ENCODE measurements around the gene HDGFL2. TPM values are rescaled to one million over a fixed set of nuclear protein-coding genes. Genes with fewer than 3 reads are reported as not detected.

HDGFL2 gene
- 10 to 100 TPM; 25.9 to 64.6 (median 34.6) TPM for total RNA-seq
- 10 to 100 TPM; 14.0 to 31.5 TPM for polyA plus RNA-seq
- 37.0 reads per million, percentile 64 among the genes with 10 or more reads in this experiment for total RNA-seq

DNA sequence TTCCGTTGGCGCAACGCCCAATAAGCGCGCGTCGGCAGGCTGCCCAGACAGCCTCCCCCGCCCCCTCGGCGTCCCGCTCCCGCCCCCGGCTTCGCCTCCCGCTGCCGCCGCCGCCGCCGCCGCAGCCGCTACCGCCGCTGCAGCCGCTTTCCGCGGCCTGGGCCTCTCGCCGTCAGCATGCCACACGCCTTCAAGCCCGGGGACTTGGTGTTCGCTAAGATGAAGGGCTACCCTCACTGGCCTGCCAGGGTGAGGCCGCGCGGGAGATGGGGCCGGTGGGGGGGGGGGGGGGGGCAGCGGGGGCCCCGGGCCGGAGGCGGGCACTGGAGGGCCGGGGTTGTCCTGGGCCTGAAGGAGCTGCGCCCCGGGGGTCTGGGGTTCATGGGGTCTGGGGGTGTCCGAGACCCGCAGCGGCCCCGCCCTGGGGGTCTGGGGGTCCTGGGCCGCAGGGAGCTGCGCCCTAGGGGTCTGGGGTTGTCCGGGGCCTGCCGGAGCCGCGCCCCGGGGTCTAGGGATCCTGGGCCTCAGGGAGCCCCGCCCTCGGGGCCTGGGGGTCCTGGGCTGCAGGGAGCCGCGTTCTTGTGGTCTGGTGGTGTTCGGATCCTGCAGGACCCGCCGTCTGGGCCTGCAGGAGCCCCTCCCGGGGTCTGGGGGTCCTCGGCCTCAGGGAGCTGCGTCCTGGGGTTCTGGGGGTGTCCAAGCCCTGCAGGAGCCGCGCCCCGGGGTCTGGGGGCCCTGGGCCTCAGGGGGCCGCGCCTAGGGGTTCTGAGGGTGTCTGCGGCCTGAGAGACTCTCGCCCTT lies at the start of gene HDGFL2:
HDGFL2 (plus strand) TSS at position 124 of the 801 bp plus-strand sequence; CDS start at position 178, 54 bp downstream.
- ATAC-seq (no peak), DNase-seq (peak in 3 of 9 donors; percentile 31 to 93 (median 87))
- peaks cover 7 to 12% of the 10 kb centered on the region in 2 donors for H3K4me1 ChIP-seq (ENCODE audit: control insufficient read depth in 2 of 2, insufficient read depth in 2 of 2, low read length in 2 of 2)
- H3K27me3 Mint-ChIP-seq, result no peaks in the 10 kb centered on the region
- peak within 1 kb of the TSS; percentile 77 for H3K27ac ChIP-seq (ENCODE audit: low read depth, low read length)
- peak within 1 kb of the TSS in 6 of 9 donors; percentile 41 to 83 (median 62) for H3K27ac Mint-ChIP-seq
- ChIA-PET POLR2A (interaction anchor here (1.0 to 4.6 kb wide), 7 partner anchors 9 to 709 kb away, joined by 3 to 41 read pairs (median 5); partner anchors contain the start of genes DPP9, MPND, UBXN6 and YJU2), CTCF (interaction anchor here (1.0 kb wide), 1 partner anchor 120 kb away, joined by 4 read pairs; no protein-coding TSS in a partner anchor)
- no peaks in the 10 kb centered on the region for H3K9me3 Mint-ChIP-seq
- peaks cover 11 to 28% (median 24%) of the 10 kb centered on the region in 7 donors for H3K4me1 Mint-ChIP-seq
- H3K36me3 ChIP-seq (ENCODE audit: control insufficient read depth in 2 of 3, insufficient read depth in 3 of 3, low read length in 3 of 3), result peaks cover 0 to 15% (median 0%) of the 10 kb centered on the region in 3 experiments
- H3K27me3 ChIP-seq (ENCODE audit: control insufficient read depth in 2 of 2, insufficient read depth in 2 of 2, low read length in 2 of 2), result no peaks in the 10 kb centered on the region
- H3K4me3 Mint-ChIP-seq, result peak within 1 kb of the TSS in 9 of 10 donors; percentile 66 to 87 (median 79)
- H3K9me3 ChIP-seq (ENCODE audit: control insufficient read depth in 2 of 3, low read length in 3 of 3), result no peaks in the 10 kb centered on the region
- peaks cover 1 to 9% (median 6%) of the 10 kb centered on the region in 5 donors for H3K36me3 Mint-ChIP-seq
- peak within 1 kb of the TSS; percentile 71 for H3K4me3 ChIP-seq (ENCODE audit: low read length)
- intact Hi-C loops (cut with micrococcal nuclease), result loop anchor here (1.0 to 10.0 kb wide), 10 partner anchors 145 to 1900 kb away; partner anchors contain the start of genes ALKBH7 (in 2 of the 2), EEF2 (in 2 of the 2), TNFAIP8L1 (in 2 of the 2) and DPP9 (in 1 of the 2)

DNA sequence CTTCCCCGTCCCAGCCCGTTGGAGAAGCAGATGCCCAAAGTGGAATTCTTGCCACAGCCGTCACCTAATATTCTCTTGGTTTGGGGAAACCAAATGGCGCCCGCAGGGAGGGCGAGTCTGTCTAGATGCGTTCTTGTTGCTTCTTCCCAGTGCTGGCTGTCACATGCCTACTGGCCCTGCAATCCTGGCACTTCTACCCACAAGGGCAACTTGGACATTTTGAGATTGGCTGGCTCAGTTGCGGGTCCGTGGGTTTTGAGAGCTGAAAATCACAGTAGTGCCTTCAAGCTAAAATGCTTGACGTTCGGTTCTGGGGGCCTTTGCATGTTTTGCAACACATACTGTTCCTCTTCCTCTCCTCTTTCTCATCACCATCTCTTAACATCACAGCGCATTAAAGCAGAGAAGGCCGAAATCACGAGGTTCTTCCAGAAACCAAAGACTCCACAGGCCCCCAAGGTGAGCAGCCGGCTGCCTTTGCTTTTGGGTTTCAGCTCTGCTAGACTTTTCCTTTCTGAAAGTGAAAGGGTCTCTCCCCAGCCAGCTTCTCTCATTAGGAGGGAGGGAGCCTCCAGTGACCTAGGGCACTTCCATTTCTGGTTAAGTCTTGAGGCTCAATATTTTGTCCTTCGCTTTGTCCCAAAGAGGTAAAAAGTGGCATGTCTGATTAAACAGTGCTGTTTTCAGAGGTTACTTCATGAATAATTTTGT lies 48.5 kb upstream of the HDGFL2 start:
- no peaks in the 10 kb centered on the region for H3K27me3 ChIP-seq (ENCODE audit: control insufficient read depth in 2 of 2, insufficient read depth in 2 of 2, low read length in 2 of 2)
- Mint-ChIP-seq H3K4me3 (no peak overlapping the region), H3K4me1 (peaks cover 0 to 9% (median 0%) of the 10 kb centered on the region in 7 donors), H3K9me3 (no peaks in the 10 kb centered on the region), H3K27ac (no peak overlapping the region), H3K36me3 (peaks cover 0 to 29% (median 5%) of the 10 kb centered on the region in 5 donors), H3K27me3 (no peaks in the 10 kb centered on the region)
- DNase-seq (no peak), ATAC-seq (no peak)
- no peaks in the 10 kb centered on the region for H3K4me1 ChIP-seq (ENCODE audit: control insufficient read depth in 2 of 2, insufficient read depth in 2 of 2, low read length in 2 of 2)
- POLR2A ChIA-PET, result no interaction called here
- no peaks in the 10 kb centered on the region for H3K9me3 ChIP-seq (ENCODE audit: control insufficient read depth in 2 of 3, low read length in 3 of 3)
- no peak overlapping the region for H3K27ac ChIP-seq (ENCODE audit: low read depth, low read length)
- no peak overlapping the region for H3K4me3 ChIP-seq (ENCODE audit: low read length)
- intact Hi-C loops (cut with micrococcal nuclease), result no loop called here
- peaks cover 0 to 10% (median 0%) of the 10 kb centered on the region in 3 experiments for H3K36me3 ChIP-seq (ENCODE audit: control insufficient read depth in 2 of 3, insufficient read depth in 3 of 3, low read length in 3 of 3)
- CTCF ChIA-PET, result no interaction called here

DNA sequence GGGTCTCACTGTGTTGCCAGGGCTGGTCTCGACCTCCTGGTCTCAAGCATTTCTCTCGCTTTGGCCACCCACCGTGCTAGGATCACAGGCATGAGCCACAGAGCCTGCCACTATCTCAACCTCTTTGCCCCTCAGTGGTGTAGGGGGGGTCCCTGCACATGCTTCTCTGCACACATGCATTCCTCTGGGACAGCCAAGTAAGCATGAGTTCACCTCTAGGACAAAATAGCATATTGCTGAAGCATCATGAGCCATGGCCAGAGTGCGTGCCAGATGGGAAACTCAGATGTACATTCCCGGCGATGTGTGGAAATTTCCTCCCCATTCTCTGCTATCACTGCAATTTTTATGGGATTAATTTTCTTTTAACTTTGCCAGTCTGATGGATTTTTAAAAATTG lies 46.6 kb upstream of the HDGFL2 start:
- no peak overlapping the region for H3K4me3 Mint-ChIP-seq
- CTCF ChIA-PET, result no interaction called here

DNA sequence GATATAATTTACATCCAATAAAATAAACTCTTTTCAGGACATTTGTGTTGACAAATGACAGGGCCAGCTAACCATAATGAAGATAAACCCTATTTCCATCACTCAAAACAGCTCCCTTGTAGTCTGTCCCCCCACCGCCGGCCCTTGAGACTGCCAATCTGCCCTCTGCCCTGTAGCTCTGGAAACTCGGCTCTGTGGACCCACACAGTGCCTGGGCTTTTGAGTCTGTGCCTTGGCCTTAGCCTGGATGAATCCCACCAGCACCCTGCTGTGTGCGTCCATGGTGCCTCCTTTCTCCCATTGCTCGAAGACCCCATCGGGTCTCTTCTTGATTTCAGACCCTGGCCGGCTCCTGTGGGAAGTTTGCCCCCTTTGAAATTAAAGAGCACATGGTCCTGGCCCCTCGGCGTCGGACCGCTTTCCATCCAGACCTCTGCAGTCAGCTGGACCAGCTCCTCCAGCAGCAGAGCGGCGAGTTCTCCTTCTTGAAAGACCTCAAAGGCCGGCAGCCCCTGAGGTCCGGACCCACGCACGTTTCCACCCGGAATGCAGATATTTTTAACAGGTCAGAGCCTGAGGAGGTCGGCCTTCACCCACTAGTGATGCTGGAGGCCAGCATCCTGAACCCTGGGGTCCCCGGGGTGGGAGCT lies 43.6 kb upstream of the HDGFL2 start:
- no peak for ATAC-seq
- CTCF ChIA-PET, result interaction anchor here (0.5 kb wide), 1 partner anchor 157 kb away, joined by 3 read pairs; no protein-coding TSS in a partner anchor
- Mint-ChIP-seq H3K27me3 (no peaks in the 10 kb centered on the region), H3K27ac (peak overlapping the region in 1 of 9 donors; percentile 25), H3K9me3 (no peaks in the 10 kb centered on the region), H3K4me1 (peaks cover 0 to 7% (median 0%) of the 10 kb centered on the region in 7 donors), H3K4me3 (no peak overlapping the region), H3K36me3 (peaks cover 4 to 32% (median 14%) of the 10 kb centered on the region in 5 donors)
- Histone ChIP-seq H3K27ac (ENCODE audit: low read depth, low read length) (no peak overlapping the region), H3K36me3 (ENCODE audit: control insufficient read depth in 2 of 3, insufficient read depth in 3 of 3, low read length in 3 of 3) (peaks cover 0 to 51% (median 5%) of the 10 kb centered on the region in 3 experiments), H3K27me3 (ENCODE audit: control insufficient read depth in 2 of 2, insufficient read depth in 2 of 2, low read length in 2 of 2) (no peaks in the 10 kb centered on the region), H3K9me3 (ENCODE audit: control insufficient read depth in 2 of 3, low read length in 3 of 3) (no peaks in the 10 kb centered on the region), H3K4me3 (ENCODE audit: low read length) (no peak overlapping the region), H3K4me1 (ENCODE audit: control insufficient read depth in 2 of 2, insufficient read depth in 2 of 2, low read length in 2 of 2) (no peaks in the 10 kb centered on the region)
- POLR2A ChIA-PET, result no interaction called here
- DNase-seq, result no peak
- intact Hi-C loops (cut with micrococcal nuclease), result no loop called here

More for the DNA sequence above, 46.6 kb upstream of the HDGFL2 start:
- Mint-ChIP-seq H3K27ac (no peak overlapping the region), H3K36me3 (peaks cover 4 to 36% (median 13%) of the 10 kb centered on the region in 5 donors), H3K9me3 (no peaks in the 10 kb centered on the region), H3K4me1 (peaks cover 0 to 11% (median 0%) of the 10 kb centered on the region in 7 donors), H3K27me3 (no peaks in the 10 kb centered on the region)
- Histone ChIP-seq H3K36me3 (ENCODE audit: control insufficient read depth in 2 of 3, insufficient read depth in 3 of 3, low read length in 3 of 3) (peaks cover 0 to 28% (median 5%) of the 10 kb centered on the region in 3 experiments), H3K9me3 (ENCODE audit: control insufficient read depth in 2 of 3, low read length in 3 of 3) (no peaks in the 10 kb centered on the region), H3K27me3 (ENCODE audit: control insufficient read depth in 2 of 2, insufficient read depth in 2 of 2, low read length in 2 of 2) (no peaks in the 10 kb centered on the region), H3K4me1 (ENCODE audit: control insufficient read depth in 2 of 2, insufficient read depth in 2 of 2, low read length in 2 of 2) (no peaks in the 10 kb centered on the region), H3K27ac (ENCODE audit: low read depth, low read length) (no peak overlapping the region), H3K4me3 (ENCODE audit: low read length) (no peak overlapping the region)
- POLR2A ChIA-PET, result no interaction called here
- DNase-seq, result no peak
- intact Hi-C loops (cut with micrococcal nuclease), result no loop called here
- ATAC-seq, result no peak

DNA sequence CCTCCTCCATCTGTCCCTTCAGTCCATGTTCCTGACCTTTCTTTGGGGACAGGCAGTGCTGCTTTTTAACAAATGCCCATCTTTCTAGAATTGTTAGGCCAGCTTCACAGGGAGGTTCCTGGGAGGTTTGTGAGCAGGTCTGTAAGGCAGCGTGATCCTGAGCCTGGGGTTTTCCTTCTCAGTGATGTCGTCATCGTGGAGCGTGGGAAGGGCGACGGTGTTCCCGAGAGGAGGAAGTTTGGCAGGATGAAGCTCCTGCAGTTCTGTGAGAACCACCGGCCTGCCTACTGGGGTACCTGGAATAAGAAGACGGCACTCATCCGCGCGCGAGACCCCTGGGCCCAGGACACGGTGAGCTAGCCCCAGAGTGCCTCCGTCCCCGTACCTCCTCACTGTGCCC lies 42.8 kb upstream of the HDGFL2 start:
- no peak for DNase-seq
- ATAC-seq, result no peak
- Mint-ChIP-seq H3K9me3 (no peaks in the 10 kb centered on the region), H3K4me1 (peaks cover 0 to 2% (median 0%) of the 10 kb centered on the region in 7 donors), H3K27ac (no peak overlapping the region), H3K36me3 (peaks cover 4 to 26% (median 11%) of the 10 kb centered on the region in 5 donors), H3K4me3 (no peak overlapping the region), H3K27me3 (no peaks in the 10 kb centered on the region)
- intact Hi-C loops (cut with micrococcal nuclease), result no loop called here
- H3K9me3 ChIP-seq (ENCODE audit: control insufficient read depth in 2 of 3, low read length in 3 of 3), result no peaks in the 10 kb centered on the region
- H3K4me1 ChIP-seq (ENCODE audit: control insufficient read depth in 2 of 2, insufficient read depth in 2 of 2, low read length in 2 of 2), result no peaks in the 10 kb centered on the region
- CTCF ChIA-PET, result no interaction called here
- POLR2A ChIA-PET, result no interaction called here
- no peaks in the 10 kb centered on the region for H3K27me3 ChIP-seq (ENCODE audit: control insufficient read depth in 2 of 2, insufficient read depth in 2 of 2, low read length in 2 of 2)
- no peak overlapping the region for H3K4me3 ChIP-seq (ENCODE audit: low read length)
- H3K27ac ChIP-seq (ENCODE audit: low read depth, low read length), result no peak overlapping the region
- H3K36me3 ChIP-seq (ENCODE audit: control insufficient read depth in 2 of 3, insufficient read depth in 3 of 3, low read length in 3 of 3), result peaks cover 0 to 43% (median 5%) of the 10 kb centered on the region in 3 experiments

DNA sequence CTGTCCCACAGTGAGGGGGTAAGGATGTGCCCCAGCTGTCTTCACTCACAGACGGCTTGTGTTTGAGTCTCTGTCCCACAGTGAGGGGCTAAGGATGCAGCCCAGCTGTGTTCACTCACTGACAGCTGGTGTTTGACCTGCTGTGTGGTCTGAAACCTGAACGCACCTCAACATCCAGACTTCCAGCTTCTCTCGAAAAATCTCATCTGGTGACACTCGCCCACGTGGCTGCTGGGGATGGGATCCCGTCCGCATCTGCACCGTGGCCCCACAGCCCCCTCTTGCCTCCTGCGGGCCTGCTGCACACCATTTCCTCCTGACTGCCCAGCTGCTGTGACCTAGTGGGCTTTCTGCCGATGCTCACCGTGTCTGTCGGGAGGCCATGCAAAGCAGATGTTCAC lies 42.3 kb upstream of the HDGFL2 start:
- no peak overlapping the region for H3K4me3 Mint-ChIP-seq
- Histone ChIP-seq H3K36me3 (ENCODE audit: control insufficient read depth in 2 of 3, insufficient read depth in 3 of 3, low read length in 3 of 3) (peaks cover 0 to 43% (median 5%) of the 10 kb centered on the region in 3 experiments), H3K27me3 (ENCODE audit: control insufficient read depth in 2 of 2, insufficient read depth in 2 of 2, low read length in 2 of 2) (no peaks in the 10 kb centered on the region), H3K9me3 (ENCODE audit: control insufficient read depth in 2 of 3, low read length in 3 of 3) (no peaks in the 10 kb centered on the region), H3K27ac (ENCODE audit: low read depth, low read length) (no peak overlapping the region), H3K4me1 (ENCODE audit: control insufficient read depth in 2 of 2, insufficient read depth in 2 of 2, low read length in 2 of 2) (no peaks in the 10 kb centered on the region), H3K4me3 (ENCODE audit: low read length) (no peak overlapping the region)
- intact Hi-C loops (cut with micrococcal nuclease), result no loop called here
- peak overlapping the region in 1 of 9 donors; percentile 23 for H3K27ac Mint-ChIP-seq
- DNase-seq (no peak), ATAC-seq (no peak)
- CTCF ChIA-PET, result no interaction called here
- H3K4me1 Mint-ChIP-seq, result peaks cover 0 to 2% (median 0%) of the 10 kb centered on the region in 7 donors
- POLR2A ChIA-PET, result no interaction called here
- H3K9me3 Mint-ChIP-seq, result no peaks in the 10 kb centered on the region
- H3K36me3 Mint-ChIP-seq, result peaks cover 6 to 30% (median 14%) of the 10 kb centered on the region in 5 donors
- no peaks in the 10 kb centered on the region for H3K27me3 Mint-ChIP-seq

Data from naive thymus-derived CD4-positive, alpha-beta T cell (primary cell).